PC-9 (cell line): ENCODE measurements around the gene CENPB.

Experiments
- CTCF ChIP-seq: fragments of 200-600 bp; sonication (generic); conservative IDR thresholded peaks from 2 replicates; pipeline ENCODE4 v1.6.1; 2017; ENCODE audit warnings: mixed run types, antibody characterized with exemption, mild to moderate bottlenecking, moderate library complexity
- EZH2 ChIP-seq: fragments of 200-600 bp; sonication (generic); IDR thresholded peaks from 2 replicates; pipeline ENCODE4 v1.8.0; 2017; ENCODE audit warnings: antibody characterized with exemption, low read depth

- TF ChIP-seq CTCF (no peak), EZH2 (no peak)
Measured at GRCh38 chr20:3786126-3786484, 435 bp downstream of the CENPB start.
